Keratinocyte (primary cell): ENCODE measurements around the gene IGF1R. TPM values are rescaled to one million over a fixed set of nuclear protein-coding genes. Genes with fewer than 3 reads are reported as not detected.

Experiments used
- DNase-seq: peaks from one replicate; pipeline ENCODE4 v3.0.0-alpha.2; 2011; ENCODE audit warnings: low read depth, missing footprints, low spot score
- FAIRE-seq: peaks from 2 replicates; lab custom pipeline; 2011; peaks lifted over from hg19 to GRCh38; lab: Jason Lieb, UNC
- H2AFZ ChIP-seq: 2 replicates; pipeline ENCODE4 v1.6.0; 2012; ENCODE audit warnings: low read length, control low read depth, inconsistent platforms; ENCODE audit not compliant: control insufficient read depth
- H3K27ac ChIP-seq: 2 replicates; pipeline ENCODE4 v1.5.1; 2011; ENCODE audit warnings: low read length; ENCODE audit not compliant: control insufficient read depth, insufficient read depth
- H3K27me3 ChIP-seq: 3 replicates; pipeline ENCODE4 v1.6.0; 2011; ENCODE audit warnings: low read length; ENCODE audit not compliant: control insufficient read depth, insufficient read depth; ENCODE audit errors: extremely low read depth
- H3K36me3 ChIP-seq, 2 experiments: 2 replicates in 1 of 2; 3 replicates in 1 of 2; pipeline ENCODE4 v1.5.1; 2011; ENCODE audit warnings: low read length in 2 of 2, mild to moderate bottlenecking in 1 of 2; ENCODE audit not compliant: control insufficient read depth in 2 of 2, insufficient read depth in 2 of 2; ENCODE audit errors: extremely low read depth in 1 of 2
- H3K4me1 ChIP-seq: 3 replicates; pipeline ENCODE4 v1.5.1; 2011; ENCODE audit warnings: low read length; ENCODE audit not compliant: control insufficient read depth, insufficient read depth; ENCODE audit errors: extremely low read depth
- H3K4me2 ChIP-seq: 3 replicates; pipeline ENCODE4 v1.6.0; 2011; ENCODE audit warnings: low read depth, low read length; ENCODE audit not compliant: control insufficient read depth, insufficient read depth; ENCODE audit errors: extremely low read depth
- H3K4me3 ChIP-seq, 3 experiments: fragments of 200-600 bp in 1 of 3; sonication (generic) in 1 of 3; 2 replicates in 2 of 3; 3 replicates in 1 of 3; pipeline ENCODE4 v1.5.1; 2011 to 2016; ENCODE audit warnings: low read length in 3 of 3, mild to moderate bottlenecking in 3 of 3, control low read depth in 2 of 3, inconsistent platforms in 1 of 3, low read depth in 1 of 3, mixed read lengths in 1 of 3, mixed run types in 1 of 3, moderate library complexity in 1 of 3; ENCODE audit not compliant: control insufficient read depth in 2 of 3, insufficient read depth in 2 of 3; ENCODE audit errors: extremely low read depth in 1 of 3
- H3K79me2 ChIP-seq: 2 replicates; pipeline ENCODE4 v1.6.0; 2012; ENCODE audit warnings: low read length; ENCODE audit not compliant: control insufficient read depth, insufficient read depth
- H3K9ac ChIP-seq: 3 replicates; pipeline ENCODE4 v1.6.0; 2011; ENCODE audit warnings: low read length; ENCODE audit not compliant: control insufficient read depth, insufficient read depth; ENCODE audit errors: extremely low read depth
- H3K9me1 ChIP-seq: 3 replicates; pipeline ENCODE4 v1.6.0; 2011; ENCODE audit warnings: low read length; ENCODE audit not compliant: control insufficient read depth, insufficient read depth; ENCODE audit errors: extremely low read depth
- H3K9me3 ChIP-seq: 2 replicates; pipeline ENCODE4 v1.5.1; 2012; ENCODE audit warnings: low read depth, low read length; ENCODE audit not compliant: control insufficient read depth
- H4K20me1 ChIP-seq: 3 replicates; pipeline ENCODE4 v1.6.0; 2011; ENCODE audit warnings: low read length; ENCODE audit not compliant: control insufficient read depth, insufficient read depth; ENCODE audit errors: extremely low read depth
- EZH2 ChIP-seq: IDR thresholded peaks from one replicate; pipeline ENCODE4 v1.6.1; 2012; ENCODE audit warnings: inconsistent platforms, mild to moderate bottlenecking, low read length, moderate library complexity
- dilution Hi-C: fragments of 300-500 bp; cut with MboI; formaldehyde crosslinking; loops from one replicate; pipeline ENCODE4 v1.7.0; 2020; ENCODE audit warnings: low sequenced_read_pairs; ENCODE audit not compliant: extremely low pct_ligation_motif_present
- polyA plus RNA-seq, 5 experiments: library from polyadenylated mRNA; depleted of rRNA in 3 of 5; stranded (reverse) in 3 of 5; stranded (forward) in 1 of 5; unstranded in 1 of 5; fragments of >200 nt; gene quantifications; 1 replicate in 1 of 5; 2 replicates in 3 of 5; 3 replicates in 1 of 5; pipeline versions ENCODE4 v1.2.1 to v1.2.3, GENCODE V29; 2011 to 2012; ENCODE audit warnings: missing spikeins in 2 of 5, low read depth in 1 of 5, low replicate concordance in 1 of 5
- TF ChIP-seq, protein P1 (sequence below), 3 experiments: IDR thresholded peaks in 1 of 3; conservative IDR thresholded peaks in 1 of 3; optimal IDR thresholded peaks in 1 of 3; 2 replicates in 2 of 3; 3 replicates in 1 of 3; pipeline versions ENCODE3 to v1.5.1; 2011; ENCODE audit warnings: low read length in 3 of 3, mild to moderate bottlenecking in 3 of 3, moderate library complexity in 2 of 3, control low read depth in 1 of 3, inconsistent platforms in 1 of 3; ENCODE audit not compliant: insufficient read depth in 2 of 3; ENCODE audit errors: extremely low read depth in 1 of 3

The IGF1R gene
- polyA plus RNA-seq, 1 donor (not counting 4 experiments of a cell fraction or from before 2014, with no cell fraction given): 14.5 TPM

DNA sequence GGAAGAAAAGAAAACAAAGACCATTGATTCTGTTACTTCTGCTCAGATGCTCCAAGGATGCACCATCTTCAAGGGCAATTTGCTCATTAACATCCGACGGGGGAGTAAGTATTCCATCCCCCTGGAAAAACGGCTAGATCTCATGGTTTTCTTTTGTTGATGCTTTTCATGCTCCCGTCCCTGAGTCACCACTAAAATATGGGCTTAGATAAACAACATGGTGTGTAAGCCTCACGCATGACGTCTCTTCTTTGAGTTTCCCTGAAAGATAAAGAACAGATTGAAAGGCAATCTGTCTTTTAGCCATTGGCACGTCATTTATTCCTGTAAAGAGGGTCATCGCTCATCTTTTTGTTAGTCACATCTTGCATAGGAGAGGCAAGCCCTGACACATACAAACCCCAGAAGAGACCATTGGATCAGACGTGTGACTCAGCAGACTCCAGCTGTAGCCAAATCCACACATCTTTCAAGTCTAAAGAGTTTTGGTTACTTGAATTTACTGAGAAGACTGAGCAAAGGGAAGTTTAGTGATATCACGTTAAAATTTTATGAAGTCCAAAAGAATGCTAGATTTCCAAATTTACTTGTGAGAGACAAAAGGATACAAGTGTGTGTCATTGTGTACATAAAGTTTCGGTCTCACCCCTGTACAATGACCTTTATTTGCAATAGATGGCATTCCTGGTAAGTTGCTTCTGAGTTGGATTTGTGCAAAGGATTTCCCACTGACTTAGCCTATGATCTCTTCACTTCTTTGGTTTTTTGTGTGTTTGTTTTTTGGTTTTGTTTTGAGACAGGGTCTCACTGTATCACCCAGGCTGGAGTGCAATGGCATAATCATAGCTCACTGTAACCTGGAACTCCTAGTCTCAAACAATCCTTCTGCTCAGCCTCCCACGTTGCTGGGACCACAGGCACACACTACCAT lies 248.7 kb downstream of the IGF1R start:
- no peaks in the 10 kb centered on the region for H3K9me3 ChIP-seq
- H3K9ac ChIP-seq: peak overlapping the region; percentile 71
- peak overlapping the region in 1 of 3 experiments; percentile 41 for H3K4me3 ChIP-seq
- peak overlapping the region; percentile 93 for H3K27ac ChIP-seq
- peak overlapping the region; percentile 72 for H3K4me2 ChIP-seq
- dilution Hi-C loops: no loop called here
- TF ChIP-seq, protein P1, sequence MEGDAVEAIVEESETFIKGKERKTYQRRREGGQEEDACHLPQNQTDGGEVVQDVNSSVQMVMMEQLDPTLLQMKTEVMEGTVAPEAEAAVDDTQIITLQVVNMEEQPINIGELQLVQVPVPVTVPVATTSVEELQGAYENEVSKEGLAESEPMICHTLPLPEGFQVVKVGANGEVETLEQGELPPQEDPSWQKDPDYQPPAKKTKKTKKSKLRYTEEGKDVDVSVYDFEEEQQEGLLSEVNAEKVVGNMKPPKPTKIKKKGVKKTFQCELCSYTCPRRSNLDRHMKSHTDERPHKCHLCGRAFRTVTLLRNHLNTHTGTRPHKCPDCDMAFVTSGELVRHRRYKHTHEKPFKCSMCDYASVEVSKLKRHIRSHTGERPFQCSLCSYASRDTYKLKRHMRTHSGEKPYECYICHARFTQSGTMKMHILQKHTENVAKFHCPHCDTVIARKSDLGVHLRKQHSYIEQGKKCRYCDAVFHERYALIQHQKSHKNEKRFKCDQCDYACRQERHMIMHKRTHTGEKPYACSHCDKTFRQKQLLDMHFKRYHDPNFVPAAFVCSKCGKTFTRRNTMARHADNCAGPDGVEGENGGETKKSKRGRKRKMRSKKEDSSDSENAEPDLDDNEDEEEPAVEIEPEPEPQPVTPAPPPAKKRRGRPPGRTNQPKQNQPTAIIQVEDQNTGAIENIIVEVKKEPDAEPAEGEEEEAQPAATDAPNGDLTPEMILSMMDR (optimal IDR thresholded peaks at IDR 0.05 in 1 of 3, IDR thresholded peaks at IDR 0.05 in 1 of 3, conservative IDR thresholded peaks at IDR 0.05 in 1 of 3; ENCODE audit: extremely low read depth in 1 of 3, insufficient read depth in 2 of 3, low read length in 3 of 3): no peak
- no peak for TF ChIP-seq EZH2
- no peaks in the 10 kb centered on the region for H3K27me3 ChIP-seq
- FAIRE-seq (peak; percentile 91), DNase-seq (peak; percentile 99)
- peaks cover 61% of the 10 kb centered on the region for H3K4me1 ChIP-seq
- H4K20me1 ChIP-seq: no peaks in the 10 kb centered on the region
- peaks cover under 1 to 1% of the 10 kb centered on the region in 2 experiments for H3K36me3 ChIP-seq
- no peak overlapping the region for H2AFZ ChIP-seq
- peaks cover 30% of the 10 kb centered on the region for H3K79me2 ChIP-seq
- H3K9me1 ChIP-seq: no peaks in the 10 kb centered on the region

DNA sequence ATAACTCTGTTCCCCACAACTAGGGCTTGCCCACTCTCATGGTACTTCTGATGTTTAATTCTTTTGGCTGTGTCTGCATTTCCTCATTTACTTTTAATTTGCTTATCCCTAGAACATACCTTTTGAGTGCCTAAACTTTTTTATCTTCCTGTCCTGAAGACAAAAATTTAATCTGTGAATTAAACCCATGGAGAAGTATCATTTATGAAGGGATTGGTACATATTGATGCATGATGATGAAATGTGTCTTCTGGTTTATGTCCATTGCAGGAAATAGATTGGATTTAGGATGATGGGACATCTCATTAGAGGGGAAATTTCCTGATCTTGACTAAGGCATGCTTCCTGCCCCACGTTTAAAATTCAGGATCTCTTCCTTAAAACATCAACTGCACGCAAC lies 249.8 kb downstream of the IGF1R start:
- no peak for DNase-seq
- Histone ChIP-seq H3K9ac (peak overlapping the region; percentile 71), H3K4me3 (no peak overlapping the region), H3K27ac (peak overlapping the region; percentile 93), H4K20me1 (no peaks in the 10 kb centered on the region), H2AFZ (no peak overlapping the region), H3K36me3 (peaks cover 0 to 1% of the 10 kb centered on the region in 2 experiments), H3K79me2 (peaks cover 29% of the 10 kb centered on the region), H3K4me2 (peak overlapping the region; percentile 72), H3K9me1 (no peaks in the 10 kb centered on the region), H3K9me3 (no peaks in the 10 kb centered on the region), H3K27me3 (no peaks in the 10 kb centered on the region), H3K4me1 (peaks cover 71% of the 10 kb centered on the region)
- TF ChIP-seq, protein P1 (optimal IDR thresholded peaks at IDR 0.05 in 1 of 3, IDR thresholded peaks at IDR 0.05 in 1 of 3, conservative IDR thresholded peaks at IDR 0.05 in 1 of 3; ENCODE audit: extremely low read depth in 1 of 3, insufficient read depth in 2 of 3, low read length in 3 of 3): no peak
- TF ChIP-seq EZH2: no peak
- no peak for FAIRE-seq
- dilution Hi-C loops: no loop called here
